Fibroblast of villous mesenchyme (primary cell): ENCODE data around the gene TMPRSS13. TPM values are rescaled to one million over a fixed set of nuclear protein-coding genes. Genes with fewer than 3 reads are reported as not detected.

Experiments
- DNase-seq: peaks from one replicate; pipeline ENCODE4 v3.0.0-alpha.2; 2010; ENCODE audit warnings: low read depth
- H3K4me3 ChIP-seq: 2 replicates; pipeline ENCODE4 v1.5.1; 2011; ENCODE audit warnings: low read depth, mild to moderate bottlenecking, low read length
- CTCF ChIP-seq: IDR thresholded peaks from 2 replicates; pipeline ENCODE4 v1.5.1; 2012; ENCODE audit warnings: low read depth, mild to moderate bottlenecking, low read length; ENCODE audit not compliant: insufficient read depth
- total RNA-seq: library from RNA; depleted of rRNA; stranded (reverse); fragments of >200 nt; gene quantifications from 2 replicates; pipeline ENCODE4 v1.2.3, GENCODE V29; 2012

Gene TMPRSS13
- total RNA-seq, 1 donor: not detected

DNA sequence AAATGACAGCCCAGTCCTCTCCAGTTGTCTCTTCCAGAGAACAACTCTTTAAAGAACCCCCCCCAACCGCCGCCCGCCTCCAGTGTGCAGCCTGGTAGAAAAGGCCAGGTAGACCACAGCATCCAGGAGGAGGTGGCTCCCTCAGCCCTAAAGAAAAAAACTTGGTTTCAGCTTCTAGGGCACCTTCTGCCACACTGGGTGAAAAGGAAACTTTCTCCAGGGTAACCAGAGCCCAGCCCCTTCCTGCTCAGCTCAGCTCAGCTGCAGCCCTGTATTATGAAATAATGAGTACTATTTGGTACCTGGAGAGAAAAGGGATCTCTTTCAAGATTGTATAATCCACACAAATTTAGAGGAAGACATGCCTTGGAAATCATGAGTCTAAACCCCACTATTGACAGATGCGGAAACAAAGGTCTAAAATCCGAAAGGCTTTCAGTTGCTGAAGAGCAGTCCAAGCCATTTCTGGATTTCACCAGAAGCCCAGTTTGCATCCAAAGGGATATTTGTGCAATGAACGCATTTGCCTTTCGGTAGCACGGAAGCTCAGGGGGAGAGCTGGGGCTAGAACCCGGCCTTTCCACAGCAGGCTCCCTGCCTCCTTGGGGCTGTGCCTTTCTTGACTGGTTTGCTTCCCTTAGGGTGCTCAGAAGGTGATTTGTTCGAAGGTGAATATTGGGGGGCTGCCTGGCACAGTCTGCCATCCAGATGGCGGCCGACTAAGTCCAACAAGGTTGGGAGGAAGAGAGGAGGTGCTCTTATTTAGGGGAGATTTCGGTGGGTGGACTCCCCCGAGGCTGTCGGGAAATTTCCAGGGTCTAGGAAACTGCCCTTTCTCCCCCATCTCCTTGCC lies 56.0 kb downstream of the TMPRSS13 start:
- no peak for TF ChIP-seq CTCF
- no peak for DNase-seq
- no peak overlapping the region for H3K4me3 ChIP-seq

DNA sequence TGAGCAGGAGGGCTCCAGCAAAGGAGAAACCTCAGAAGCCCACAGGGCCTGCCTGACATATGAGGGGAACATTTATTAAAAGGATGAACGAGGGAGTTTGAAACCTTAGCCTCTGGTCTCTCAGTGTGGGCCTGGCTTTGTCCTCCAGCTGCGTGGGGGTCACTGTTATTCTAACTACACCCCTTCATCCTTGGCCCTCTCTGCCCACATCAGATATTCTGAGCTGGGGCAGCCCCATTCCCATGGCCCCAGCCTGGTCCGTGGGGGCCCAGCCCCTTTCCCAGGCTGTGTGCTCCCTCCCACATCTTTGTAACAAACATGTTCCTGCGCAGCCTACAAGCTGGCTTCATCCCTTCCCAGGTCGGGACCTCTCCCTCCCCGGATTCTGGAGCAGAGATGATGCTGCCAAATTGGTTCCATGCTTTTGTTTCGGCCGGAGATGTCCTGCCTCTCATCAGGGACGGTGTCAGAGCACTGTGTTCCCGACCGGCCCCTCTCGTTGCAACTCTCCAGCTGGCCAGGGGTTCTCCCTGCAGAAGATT lies 56.7 kb downstream of the TMPRSS13 start:
- H3K4me3 ChIP-seq: no peak overlapping the region
- TF ChIP-seq CTCF: no peak
- DNase-seq: no peak

- no peak overlapping the region for H3K4me3 ChIP-seq
- no peak for TF ChIP-seq CTCF
- no peak for DNase-seq
Measured at GRCh38 chr11:117871784-117872183, 57.4 kb downstream of the TMPRSS13 start.

DNA sequence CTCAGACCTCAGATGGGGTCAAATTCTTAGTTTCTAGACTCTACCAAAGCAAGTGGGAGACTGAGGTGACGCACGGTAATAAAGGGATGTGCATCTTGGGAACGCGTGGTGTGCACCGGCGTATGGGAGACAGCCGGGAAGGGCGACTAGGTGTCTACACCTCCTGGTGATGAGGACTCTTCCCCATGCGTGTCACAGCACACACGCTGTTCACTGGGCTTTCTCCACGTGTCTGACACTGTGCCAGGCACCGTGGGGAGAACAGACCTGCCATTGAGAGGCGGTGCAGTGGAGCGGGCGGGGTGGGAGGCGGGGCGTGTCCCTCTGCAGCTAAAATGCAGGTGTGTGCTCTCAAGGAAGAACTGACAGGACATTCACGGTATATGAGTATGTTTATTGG lies 58.0 kb downstream of the TMPRSS13 start:
- H3K4me3 ChIP-seq: no peak overlapping the region
- no peak for DNase-seq

DNA sequence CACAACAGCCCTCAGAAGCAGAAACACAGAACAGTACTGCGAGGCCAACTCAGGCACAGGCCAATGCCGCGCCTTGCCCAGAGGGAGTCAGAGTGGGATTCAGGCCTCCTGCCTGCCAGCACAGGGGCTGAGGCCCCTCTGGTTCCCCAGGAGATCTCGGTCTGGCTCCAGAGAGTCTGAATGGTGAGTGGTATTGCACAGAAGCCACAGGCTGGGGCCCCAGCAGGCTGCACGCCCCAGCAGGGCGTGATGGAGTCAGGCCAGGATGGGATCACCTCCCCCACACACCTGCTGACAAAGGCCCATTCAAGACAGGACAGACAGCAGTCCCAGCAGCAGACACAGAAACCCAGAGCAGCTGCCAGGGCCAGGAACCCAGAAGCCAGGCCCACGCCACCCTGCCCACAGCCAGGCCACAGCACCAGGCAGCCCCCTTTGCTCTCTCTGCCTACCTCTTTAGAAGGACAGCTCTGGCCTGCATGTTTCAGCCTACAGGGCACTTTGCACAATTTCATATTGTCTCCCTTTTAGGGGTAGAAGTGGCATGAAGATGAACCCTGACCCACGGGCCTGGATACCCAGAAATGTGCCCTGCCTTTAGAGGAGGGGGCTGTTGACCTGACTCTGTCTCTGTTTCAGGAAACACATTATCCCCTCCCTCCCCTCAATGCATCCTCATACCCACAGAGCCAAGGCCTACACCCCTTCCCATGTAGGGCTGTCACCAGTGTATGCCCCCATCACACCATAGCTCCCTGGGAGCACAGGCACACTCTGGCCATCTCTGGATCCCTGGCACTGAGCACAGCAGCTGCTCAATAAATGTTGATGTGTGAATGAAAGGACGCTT lies 58.9 kb downstream of the TMPRSS13 start:
- DNase-seq: no peak
- H3K4me3 ChIP-seq: no peak overlapping the region
- TF ChIP-seq CTCF: no peak

More for the DNA sequence above, 58.0 kb downstream of the TMPRSS13 start:
- no peak for TF ChIP-seq CTCF

- H3K4me3 ChIP-seq: no peak overlapping the region
- no peak for TF ChIP-seq CTCF
Measured at GRCh38 chr11:117869604-117870003, 59.6 kb downstream of the TMPRSS13 start.

More at GRCh38 chr11:117869604-117870003, 59.6 kb downstream of the TMPRSS13 start:
- no peak for DNase-seq
